T-helper 2 cell treated with Interferon-gamma antibody and Interleukin-4, amounts not matched to agents 100 ng/mL and 5 ng/mL, for 36 hours (primary cell): ENCODE results near the gene DTWD2. TPM values are rescaled to one million over a fixed set of nuclear protein-coding genes. Genes with fewer than 3 reads are reported as not detected.
"Not testable (repeated sequence)": the region's sequence is repeated elsewhere in the genome, so short reads cannot be mapped to it uniquely, and the experiment has no call there.

ENCODE experiments used
- intact Hi-C: fragments of 100-400 bp; cut with micrococcal nuclease; formaldehyde crosslinking; loops from one replicate; pipeline ENCODE4 v1.15.1; 2023
- total RNA-seq: library from RNA; stranded (reverse); gene quantifications from 2 replicates; pipeline ENCODE4 v1.2.3, GENCODE V29; 2022

DTWD2 gene
- total RNA-seq, 1 donor from 2014 or later, result 2.8 TPM

- intact Hi-C loops, result not testable (repeated sequence)
Measured at GRCh38 chr5:118998861-118999260, 10.5 kb upstream of the DTWD2 start.

GRCh38 chr5:118996098-118996497 is 7.8 kb upstream of the DTWD2 start:
- intact Hi-C loops, result no loop called here

GRCh38 chr5:118994595-118994994 is 6.2 kb upstream of the DTWD2 start:
- intact Hi-C loops, result no loop called here

- intact Hi-C loops, result not testable (repeated sequence)
Measured at GRCh38 chr5:118993118-118993517, 4.8 kb upstream of the DTWD2 start.

GRCh38 chr5:118992055-118992454 is 3.7 kb upstream of the DTWD2 start:
- intact Hi-C loops, result not testable (repeated sequence)

GRCh38 chr5:118990582-118990981 is 2.2 kb upstream of the DTWD2 start:
- intact Hi-C loops, result no loop called here

GRCh38 chr5:118989816-118990215 is 1.5 kb upstream of the DTWD2 start:
- intact Hi-C loops, result loop anchor here (2.0 to 5.0 kb wide), 4 partner anchors 325 to 1467 kb away; partner anchors contain the start of gene TNFAIP8

GRCh38 chr5:118988866-118989180 is 476 bp upstream of the DTWD2 start:
- intact Hi-C loops, result loop anchor here (1.0 to 5.0 kb wide), 11 partner anchors 81 to 1468 kb away; partner anchors contain the start of genes HSD17B4 and TNFAIP8

- intact Hi-C loops, result loop anchor here (5.0 kb wide), 2 partner anchors 373 to 1473 kb away; partner anchors contain the start of gene TNFAIP8
Measured at GRCh38 chr5:118984602-118985001, 3.7 kb downstream of the DTWD2 start.

GRCh38 chr5:118981783-118982182 is 6.6 kb downstream of the DTWD2 start:
- intact Hi-C loops, result no loop called here

- intact Hi-C loops, result no loop called here
Measured at GRCh38 chr5:118980438-118980837, 7.9 kb downstream of the DTWD2 start.

- intact Hi-C loops, result no loop called here
Measured at GRCh38 chr5:118980017-118980416, 8.3 kb downstream of the DTWD2 start.

GRCh38 chr5:118973779-118974445 is 14.4 kb downstream of the DTWD2 start:
- intact Hi-C loops, result not testable (repeated sequence)

GRCh38 chr5:118968925-118969375 is 19.4 kb downstream of the DTWD2 start:
- intact Hi-C loops, result no loop called here

GRCh38 chr5:118968406-118968911 is 19.9 kb downstream of the DTWD2 start:
- intact Hi-C loops, result no loop called here

- intact Hi-C loops, result no loop called here
Measured at GRCh38 chr5:118967059-118967508, 21.3 kb downstream of the DTWD2 start.

- intact Hi-C loops, result no loop called here
Measured at GRCh38 chr5:118965890-118966289, 22.5 kb downstream of the DTWD2 start.

- intact Hi-C loops, result not testable (repeated sequence)
Measured at GRCh38 chr5:118964970-118965369, 23.4 kb downstream of the DTWD2 start.

- intact Hi-C loops, result not testable (repeated sequence)
Measured at GRCh38 chr5:118964388-118964787, 24.0 kb downstream of the DTWD2 start.

- intact Hi-C loops, result no loop called here
Measured at GRCh38 chr5:118963169-118963568, 25.2 kb downstream of the DTWD2 start.

GRCh38 chr5:118960557-118960956 is 27.8 kb downstream of the DTWD2 start:
- intact Hi-C loops, result no loop called here

- intact Hi-C loops, result no loop called here
Measured at GRCh38 chr5:118956727-118957126, 31.6 kb downstream of the DTWD2 start.

GRCh38 chr5:118953652-118954005 is 34.7 kb downstream of the DTWD2 start:
- intact Hi-C loops, result no loop called here
